Bronchial epithelial cell (primary cell): ENCODE results near the gene PAM. TPM values are rescaled to one million over a fixed set of nuclear protein-coding genes. Genes with fewer than 3 reads are reported as not detected.
"Not testable (repeated sequence)": the region's sequence is repeated elsewhere in the genome, so short reads cannot be mapped to it uniquely, and the experiment has no call there.

Source experiments
- DNase-seq: peaks from one replicate; pipeline ENCODE4 v3.0.0-alpha.2; 2010; ENCODE audit warnings: low read depth
- FAIRE-seq: peaks from 2 replicates; lab custom pipeline; 2011; peaks lifted over from hg19 to GRCh38; lab: Jason Lieb, UNC
- H3K27me3 ChIP-seq: 2 replicates; pipeline ENCODE4 v1.5.1; 2011; ENCODE audit warnings: low read length; ENCODE audit not compliant: control insufficient read depth, insufficient read depth
- H3K36me3 ChIP-seq: 2 replicates; pipeline ENCODE4 v1.5.1; 2011; ENCODE audit warnings: low read length; ENCODE audit not compliant: control insufficient read depth, insufficient read depth
- H3K4me3 ChIP-seq: 2 replicates; pipeline ENCODE4 v1.5.1; 2011; ENCODE audit warnings: mild to moderate bottlenecking, low read depth, low read length, control low read depth
- CTCF ChIP-seq: IDR thresholded peaks from 2 replicates; pipeline ENCODE4 v1.5.1; 2011; ENCODE audit warnings: mild to moderate bottlenecking, moderate library complexity, low read length, control low read depth, inconsistent platforms; ENCODE audit not compliant: insufficient read depth, severe bottlenecking
- total RNA-seq: library from RNA; depleted of rRNA; stranded (reverse); fragments of >200 nt; gene quantifications from 2 replicates; pipeline ENCODE4 v1.2.1, GENCODE V29; 2014

The PAM gene
- total RNA-seq, 1 donor from 2014 or later: 68.4 TPM

GRCh38 chr5:102905056-102905455 is 150.0 kb downstream of the PAM start:
- Histone ChIP-seq H3K4me3 (no peak overlapping the region), H3K36me3 (no peaks in the 10 kb centered on the region), H3K27me3 (no peaks in the 10 kb centered on the region)
- DNase-seq (no peak), FAIRE-seq (no peak)
- TF ChIP-seq CTCF: no peak

GRCh38 chr5:102907099-102907498 is 152.0 kb downstream of the PAM start:
- not testable (repeated sequence) for H3K36me3 ChIP-seq, H3K27me3 ChIP-seq, FAIRE-seq, H3K4me3 ChIP-seq, DNase-seq

GRCh38 chr5:102910240-102911226 is 155.4 kb downstream of the PAM start:
- peak; percentile 58 for FAIRE-seq
- DNase-seq: peak; percentile 89

GRCh38 chr5:102911973-102912372 is 156.9 kb downstream of the PAM start:
- TF ChIP-seq CTCF: no peak
- Histone ChIP-seq H3K36me3 (no peaks in the 10 kb centered on the region), H3K4me3 (no peak overlapping the region), H3K27me3 (no peaks in the 10 kb centered on the region)
- DNase-seq (peak; percentile 68), FAIRE-seq (no peak)

More at GRCh38 chr5:102910240-102911226, 155.4 kb downstream of the PAM start:
- Histone ChIP-seq H3K4me3 (no peak overlapping the region), H3K36me3 (no peaks in the 10 kb centered on the region), H3K27me3 (no peaks in the 10 kb centered on the region)
- TF ChIP-seq CTCF: no peak

- H3K36me3 ChIP-seq: no peaks in the 10 kb centered on the region
- FAIRE-seq (no peak), DNase-seq (peak; percentile 19)
- no peaks in the 10 kb centered on the region for H3K27me3 ChIP-seq
- no peak for TF ChIP-seq CTCF
- no peak overlapping the region for H3K4me3 ChIP-seq
Measured at GRCh38 chr5:102916109-102916508, 161.0 kb downstream of the PAM start.

- H3K36me3 ChIP-seq: no peaks in the 10 kb centered on the region
- no peak for FAIRE-seq
- no peak for TF ChIP-seq CTCF
- DNase-seq: no peak
- H3K4me3 ChIP-seq: no peak overlapping the region
- H3K27me3 ChIP-seq: no peaks in the 10 kb centered on the region
Measured at GRCh38 chr5:102918986-102919610, 164.0 kb downstream of the PAM start.
